H1 (cell line): ENCODE results near the gene GALNT5. TPM values are rescaled to one million over a fixed set of nuclear protein-coding genes. Genes with fewer than 3 reads are reported as not detected.
"Not testable (repeated sequence)": the region's sequence is repeated elsewhere in the genome, so short reads cannot be mapped to it uniquely, and the experiment has no call there.

ENCODE experiments used
- CTCF ChIA-PET: fragments of 300-600 bp; sonication (Branson Sonifier 250); formaldehyde crosslinking; loops from one replicate; lab custom pipeline; 2021; ENCODE audit not compliant: partially characterized antibody; lab: Charles Lee
- POLR2A ChIA-PET: fragments of 300-600 bp; sonication (Branson Sonifier 250); formaldehyde crosslinking; loops from one replicate; lab custom pipeline; 2021; ENCODE audit warnings: inconsistent platforms; ENCODE audit not compliant: partially characterized antibody; lab: Charles Lee
- DNase-seq, 2 experiments: peaks; one replicate each; pipeline versions ENCODE4 v3.0.0 to v3.0.0-alpha.2; 2010 to 2022; ENCODE audit warnings: low spot score in 2 of 2, low read depth in 1 of 2, mixed read lengths in 1 of 2
- FAIRE-seq: peaks from 2 replicates; lab custom pipeline; 2011; peaks lifted over from hg19 to GRCh38; lab: Jason Lieb, UNC
- H2AFZ ChIP-seq: 2 replicates; pipeline ENCODE4 v1.8.1; 2012; ENCODE audit warnings: low read length, inconsistent platforms
- H2AK5ac ChIP-seq: 2 replicates; pipeline ENCODE4 v1.6.1; 2013; ENCODE audit warnings: low read depth, low read length
- H2BK120ac ChIP-seq: replicated peaks from 2 replicates; pipeline ENCODE3; 2013; ENCODE audit warnings: low read depth, low read length, inconsistent platforms
- H2BK12ac ChIP-seq: 2 replicates; pipeline ENCODE4 v1.6.1; 2013; ENCODE audit warnings: low read depth, low read length
- H2BK15ac ChIP-seq: 2 replicates; pipeline ENCODE4 v1.6.1; 2013; ENCODE audit warnings: low read length
- H2BK20ac ChIP-seq: 2 replicates; pipeline ENCODE4 v1.6.1; 2013; ENCODE audit warnings: low read length
- H2BK5ac ChIP-seq: 2 replicates; pipeline ENCODE4 v1.6.1; 2013; ENCODE audit warnings: low read depth, low read length
- H3K14ac ChIP-seq: 2 replicates; pipeline ENCODE4 v1.6.1; 2013; ENCODE audit warnings: inconsistent platforms; ENCODE audit not compliant: insufficient read length
- H3K18ac ChIP-seq: 2 replicates; pipeline ENCODE4 v1.6.1; 2013; ENCODE audit warnings: low read length; ENCODE audit errors: extremely low read depth
- H3K23ac ChIP-seq: 2 replicates; pipeline ENCODE4 v1.6.1; 2013; ENCODE audit warnings: inconsistent platforms; ENCODE audit not compliant: insufficient read length
- H3K23me2 ChIP-seq: 2 replicates; pipeline ENCODE4 v1.6.1; 2013; ENCODE audit warnings: low read depth, low read length
- H3K27ac ChIP-seq: 2 replicates; pipeline ENCODE4 v1.6.1; 2011; ENCODE audit warnings: low read depth, low read length, inconsistent platforms
- H3K27me3 ChIP-seq, 4 experiments: replicated peaks in 1 of 4; 1 replicate in 1 of 4; 2 replicates in 3 of 4; pipeline versions ENCODE4 v1.6.1 to v1.8.1; 2011 to 2013; ENCODE audit warnings: low read length in 3 of 4, mild to moderate bottlenecking in 3 of 4, inconsistent platforms in 2 of 4, mixed read lengths in 2 of 4, moderate library complexity in 1 of 4; ENCODE audit not compliant: control insufficient read depth in 3 of 4, insufficient read depth in 3 of 4; ENCODE audit errors: extremely low read depth in 1 of 4
- H3K36me3 ChIP-seq, 4 experiments: 2 replicates each; pipeline versions ENCODE4 v1.6.1 to v1.8.1; 2011 to 2013; ENCODE audit warnings: mild to moderate bottlenecking in 4 of 4, low read length in 3 of 4, moderate library complexity in 2 of 4, control low read depth in 1 of 4, inconsistent platforms in 1 of 4; ENCODE audit not compliant: insufficient read depth in 4 of 4, control insufficient read depth in 2 of 4
- H3K4ac ChIP-seq: replicated peaks from 2 replicates; pipeline ENCODE3; 2013; ENCODE audit warnings: low read length, low read depth, mixed read lengths, inconsistent platforms; ENCODE audit not compliant: insufficient read length
- H3K4me1 ChIP-seq, 4 experiments: replicated peaks in 1 of 4; 1 replicate in 1 of 4; 2 replicates in 3 of 4; pipeline versions ENCODE4 v1.6.1 to v1.8.1; 2011 to 2013; ENCODE audit warnings: low read length in 3 of 4, inconsistent platforms in 2 of 4, mixed read lengths in 1 of 4; ENCODE audit not compliant: insufficient read depth in 4 of 4, control insufficient read depth in 3 of 4
- H3K4me2 ChIP-seq, 2 experiments: 2 replicates each; pipeline versions ENCODE4 v1.6.1 to v1.8.1; 2011 to 2013; ENCODE audit warnings: low read depth in 2 of 2, low read length in 2 of 2, control low read depth in 1 of 2, inconsistent platforms in 1 of 2, mild to moderate bottlenecking in 1 of 2; ENCODE audit not compliant: insufficient read depth in 1 of 2
- H3K4me3 ChIP-seq, 4 experiments: fragments of 200-600, 300-600 bp in 1 of 4; sonication (generic), shearing (Covaris generic), sonication (Bioruptor Twin) in 1 of 4; 2 replicates each; pipeline versions ENCODE4 v1.5.1 to v1.8.1; 2011 to 2016; ENCODE audit warnings: low read length in 4 of 4, low read depth in 3 of 4, control low read depth in 2 of 4, inconsistent platforms in 2 of 4, mild to moderate bottlenecking in 2 of 4, mixed read lengths in 1 of 4, moderate library complexity in 1 of 4; ENCODE audit not compliant: insufficient read depth in 2 of 4; ENCODE audit errors: extremely low read depth in 1 of 4
- H3K56ac ChIP-seq: replicated peaks from 2 replicates; pipeline ENCODE3; 2013; ENCODE audit warnings: low read depth, mild to moderate bottlenecking, mixed read lengths, low read length, inconsistent platforms; ENCODE audit not compliant: insufficient read length
- H3K79me1 ChIP-seq: 2 replicates; pipeline ENCODE4 v1.6.1; 2013; ENCODE audit warnings: low read depth, low read length, control low read depth
- H3K79me2 ChIP-seq, 2 experiments: 2 replicates each; pipeline versions ENCODE4 v1.6.1 to v1.8.1; 2012 to 2013; ENCODE audit warnings: low read length in 2 of 2, mild to moderate bottlenecking in 2 of 2, inconsistent platforms in 1 of 2; ENCODE audit not compliant: insufficient read depth in 2 of 2, control insufficient read depth in 1 of 2
- H3K9ac ChIP-seq, 4 experiments: replicated peaks in 1 of 4; 1 replicate in 1 of 4; 2 replicates in 3 of 4; pipeline versions ENCODE4 v1.6.1 to v1.8.1; 2011 to 2013; ENCODE audit warnings: low read depth in 3 of 4, low read length in 3 of 4, control low read depth in 2 of 4, mild to moderate bottlenecking in 2 of 4, moderate library complexity in 2 of 4, inconsistent platforms in 1 of 4; ENCODE audit errors: extremely low read depth in 1 of 4
- H3K9me3 ChIP-seq, 2 experiments: 2 replicates each; pipeline versions ENCODE4 v1.6.1 to v1.8.1; 2012 to 2013; ENCODE audit warnings: mild to moderate bottlenecking in 2 of 2, moderate library complexity in 2 of 2, control low read depth in 1 of 2, inconsistent platforms in 1 of 2, low read depth in 1 of 2, low read length in 1 of 2, mixed read lengths in 1 of 2; ENCODE audit not compliant: insufficient read depth in 2 of 2
- H4K20me1 ChIP-seq, 2 experiments: replicated peaks in 1 of 2; 2 replicates each; pipeline versions ENCODE3 to v1.8.1; 2011 to 2013; ENCODE audit warnings: inconsistent platforms in 2 of 2, low read length in 2 of 2, mild to moderate bottlenecking in 1 of 2; ENCODE audit not compliant: insufficient read depth in 2 of 2, control insufficient read depth in 1 of 2
- H4K5ac ChIP-seq: 2 replicates; pipeline ENCODE4 v1.6.1; 2013; ENCODE audit warnings: low read length, low read depth, mixed read lengths, inconsistent platforms; ENCODE audit not compliant: insufficient read length
- H4K8ac ChIP-seq: 2 replicates; pipeline ENCODE4 v1.8.0; 2013; ENCODE audit warnings: mild to moderate bottlenecking, moderate library complexity, low read length, inconsistent platforms; ENCODE audit not compliant: insufficient read depth; ENCODE audit errors: extremely low read depth
- H4K91ac ChIP-seq: replicated peaks from 2 replicates; pipeline ENCODE3; 2013; ENCODE audit warnings: low read length, mixed read lengths, inconsistent platforms; ENCODE audit not compliant: insufficient read length
- WGBS, 2 experiments: shearing (Covaris generic) in 1 of 2; methylation state at CpG; one replicate each; pipeline versions ENCODE4 v1.1.6 to v1.1.7; 2013 to 2015; ENCODE audit warnings: low lambda C conversion rate in 2 of 2, mixed read lengths in 2 of 2, inconsistent platforms in 1 of 2, low coverage in 1 of 2, missing lambda C conversion rate in 1 of 2; ENCODE audit not compliant: insufficient replicate concordance in 2 of 2, insufficient coverage in 1 of 2, insufficient read length in 1 of 2; ENCODE audit errors: extremely low coverage in 1 of 2, missing lambda C conversion rate in 1 of 2; 5-methylcytosine and 5-hydroxymethylcytosine counted together
- polyA plus RNA-seq, 7 experiments: library from polyadenylated mRNA; depleted of rRNA in 3 of 7; stranded (reverse) in 5 of 7; unstranded in 2 of 7; fragments of >200 nt in 5 of 7; fragments of 200-250 nt in 2 of 7; gene quantifications; 1 replicate in 5 of 7; 2 replicates in 1 of 7; 4 replicates in 1 of 7; pipeline versions ENCODE4 v1.2.1 to v1.2.3, GENCODE V29; 2011 to 2013; ENCODE audit warnings: missing spikeins in 2 of 7, mixed read lengths in 2 of 7
- total RNA-seq: library from RNA; stranded (reverse); fragmentation: NEBNext Ultra II Directional; extraction: Animal tissue kit (Norgen Biotek cat#: 25700); gene quantifications from 2 replicates; pipeline ENCODE4 v1.2.1, GENCODE V29; 2021

Gene GALNT5
- total and polyA plus RNA-seq, 2 of the 8 experiments (the other 6 are each of a cell fraction or from before 2014, with no cell fraction given) = 0.02 to 0.06 TPM

DNA sequence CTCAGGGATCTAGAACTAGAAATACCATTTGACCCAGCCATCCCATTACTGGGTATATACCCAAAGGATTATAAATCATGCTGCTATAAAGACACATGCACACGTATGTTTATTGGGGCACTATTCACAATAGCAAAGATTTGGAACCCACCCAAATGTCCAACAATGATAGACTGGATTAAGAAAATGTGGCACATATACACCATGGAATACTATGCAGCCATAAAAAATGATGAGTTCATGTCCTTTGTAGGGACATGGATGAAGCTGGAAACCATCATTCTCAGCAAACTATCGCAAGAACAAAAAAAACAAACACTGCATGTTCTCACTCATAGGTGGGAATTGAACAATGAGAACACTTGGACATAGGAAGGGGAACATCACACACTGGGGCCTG lies 33.1 kb upstream of the GALNT5 start:
- H2BK12ac ChIP-seq, H3K4me3 ChIP-seq, H2AFZ ChIP-seq, H3K79me2 ChIP-seq, H2BK5ac ChIP-seq, H3K27me3 ChIP-seq, H3K23me2 ChIP-seq, POLR2A ChIA-PET, FAIRE-seq, H3K9ac ChIP-seq, H2BK15ac ChIP-seq, CTCF ChIA-PET, H2AK5ac ChIP-seq, H4K20me1 ChIP-seq, H3K14ac ChIP-seq, H4K91ac ChIP-seq, H3K4me1 ChIP-seq, H2BK120ac ChIP-seq, H4K5ac ChIP-seq, H3K23ac ChIP-seq, H4K8ac ChIP-seq, H3K56ac ChIP-seq, H3K4ac ChIP-seq, H3K27ac ChIP-seq, H3K36me3 ChIP-seq, H3K9me3 ChIP-seq, H3K18ac ChIP-seq, H2BK20ac ChIP-seq, DNase-seq, H3K4me2 ChIP-seq, H3K79me1 ChIP-seq: not testable (repeated sequence)
- 90% methylated on average over 2 of the region's 2 CpGs; no CpG with 5 or more reads in 1 of the 2 experiments for WGBS, 2 experiments
